Panc1 (cell line): ENCODE measurements around the gene WFIKKN1.

ENCODE experiments used
- CTCF ChIP-seq: fragments of 450-650 bp; IDR thresholded peaks from 2 replicates; pipeline ENCODE4 v1.5.1; 2017; ENCODE audit warnings: mild to moderate bottlenecking
- POLR2AphosphoS5 ChIP-seq: IDR thresholded peaks from 2 replicates; pipeline ENCODE4 v1.6.1; 2012; ENCODE audit warnings: mild to moderate bottlenecking, low read depth, low read length, moderate library complexity
- REST ChIP-seq, 2 experiments: IDR thresholded peaks; 2 replicates each; pipeline ENCODE4 v1.6.1; 2011 to 2012; ENCODE audit warnings: low read depth in 2 of 2, control low read depth in 1 of 2, low read length in 1 of 2, mild to moderate bottlenecking in 1 of 2, moderate library complexity in 1 of 2; ENCODE audit not compliant: insufficient read depth in 1 of 2

- TF ChIP-seq CTCF (no peak), REST (IDR thresholded peaks at IDR 0.05; ENCODE audit: insufficient read depth in 1 of 2, low read depth in 2 of 2, low read length in 1 of 2) (no peak), POLR2AphosphoS5 (no peak)
These were observed 944 bp upstream of the WFIKKN1 start for GRCh38 chr16:629833-630248.
